GM18507 (cell line): Measurements from ENCODE around the gene TNFRSF21.

Experiments
- DNase-seq: peaks from one replicate; pipeline ENCODE4 v3.0.0; 2011; ENCODE audit warnings: low read depth; ENCODE audit not compliant: insufficient read length; ENCODE audit errors: extremely low spot score
- FAIRE-seq: peaks from 2 replicates; lab custom pipeline; 2011; peaks lifted over from hg19 to GRCh38; lab: Jason Lieb, UNC

TNFRSF21 gene

GRCh38 chr6:47197682-47198640, 111.7 kb downstream of the TNFRSF21 start:
- DNase-seq (no peak), FAIRE-seq (peak; percentile 36)

GRCh38 chr6:47196113-47196512, 113.6 kb downstream of the TNFRSF21 start:
- no peak for DNase-seq
- no peak for FAIRE-seq

DNA sequence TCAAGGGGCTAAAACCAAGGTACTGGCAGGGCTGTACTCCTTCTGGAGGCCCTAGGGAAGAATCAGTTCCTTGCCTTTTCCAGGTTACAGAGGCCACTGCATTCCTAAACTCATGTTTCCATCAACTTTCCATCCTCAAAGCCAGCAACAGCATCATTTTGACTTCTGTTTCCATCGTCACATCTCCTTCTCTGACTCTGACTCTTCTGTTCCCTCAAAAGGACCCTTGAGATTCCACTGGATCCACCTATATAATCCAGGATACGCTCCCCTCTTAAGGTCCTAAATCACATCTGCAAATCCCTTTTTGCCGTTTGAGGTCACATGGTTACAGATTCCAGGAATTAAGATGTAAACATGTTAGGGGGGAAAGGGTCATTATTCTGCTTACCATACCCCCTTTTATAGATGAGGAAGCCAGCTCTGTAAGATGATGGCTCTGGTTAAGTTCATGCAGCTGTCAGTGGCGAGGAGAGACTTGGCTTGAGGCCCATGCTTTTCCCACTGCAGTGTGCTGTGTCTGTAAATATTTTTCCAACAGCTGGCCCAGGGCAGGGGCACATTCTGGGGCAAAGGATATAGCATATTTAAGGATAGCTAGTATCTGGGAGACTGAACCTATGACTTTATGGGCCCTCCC, 114.6 kb downstream of the TNFRSF21 start:
- FAIRE-seq = no peak
- no peak for DNase-seq

DNA sequence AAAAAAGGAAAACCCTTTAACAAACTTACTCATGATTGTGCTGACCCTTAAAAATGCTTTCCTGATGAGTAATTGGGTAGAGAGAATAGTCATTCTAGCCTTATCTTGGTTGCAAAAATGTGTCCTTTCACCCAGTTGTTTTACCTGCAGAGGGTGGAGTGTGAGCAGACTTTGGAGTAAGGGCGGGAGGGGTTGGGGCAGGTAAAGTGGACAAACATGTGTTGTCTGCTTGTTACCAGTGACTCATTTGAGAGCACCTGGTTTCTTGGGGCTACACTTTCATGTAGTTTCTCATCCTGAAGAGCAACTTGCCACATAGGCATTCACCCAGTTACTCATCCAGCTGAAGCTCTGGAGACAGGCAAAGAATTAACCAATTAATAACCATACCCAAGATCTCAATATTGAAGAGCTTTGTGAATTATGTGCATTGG, 121.1 kb downstream of the TNFRSF21 start:
- FAIRE-seq = no peak
- no peak for DNase-seq

- no peak for DNase-seq
- FAIRE-seq = no peak
These were observed 121.7 kb downstream of the TNFRSF21 start for GRCh38 chr6:47187893-47188587.

GRCh38 chr6:47187113-47187512, 122.6 kb downstream of the TNFRSF21 start:
- DNase-seq (no peak), FAIRE-seq (no peak)

DNA sequence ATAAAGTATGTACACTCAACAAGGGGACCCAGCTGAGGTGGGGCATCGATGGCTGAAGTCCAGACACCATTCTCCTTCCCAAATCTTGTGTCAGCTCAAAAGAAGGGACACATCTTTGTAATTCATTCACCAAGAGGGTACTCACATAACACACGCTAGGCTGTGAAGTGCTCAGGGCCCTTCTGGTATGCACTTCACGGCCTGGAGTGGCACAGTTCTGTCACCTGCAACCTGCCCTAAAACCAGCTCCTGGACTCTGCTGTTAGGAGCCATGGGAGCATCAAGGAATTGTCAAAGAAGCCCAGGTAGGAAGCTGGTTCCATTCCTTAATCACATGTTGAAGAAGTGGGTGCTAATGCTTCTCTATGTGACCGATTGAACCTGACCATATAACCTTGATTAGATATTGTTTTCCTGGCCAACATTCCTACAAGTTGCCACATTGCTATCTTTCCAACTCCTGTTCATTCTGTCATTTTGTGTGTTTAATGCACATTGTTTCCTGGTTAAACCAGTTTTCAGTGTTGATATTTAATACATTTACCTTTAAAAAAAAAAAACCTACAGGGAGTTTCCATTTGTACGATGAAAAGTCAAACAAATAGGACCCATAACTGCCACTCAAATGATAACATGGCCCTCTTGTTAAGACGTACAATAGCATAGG, 127.3 kb downstream of the TNFRSF21 start:
- DNase-seq (no peak), FAIRE-seq (no peak)

- DNase-seq = no peak
- no peak for FAIRE-seq
These were observed 128.0 kb downstream of the TNFRSF21 start for GRCh38 chr6:47181681-47182080.
